D721Med (cell line): ENCODE data around the gene ALDH16A1.

Experiments
- DNase-seq: peaks from one replicate; pipeline ENCODE4 v3.0.0; 2011; ENCODE audit warnings: low spot score; ENCODE audit not compliant: insufficient read length
- FAIRE-seq: peaks from 2 replicates; lab custom pipeline; 2011; peaks lifted over from hg19 to GRCh38; lab: Jason Lieb, UNC
- TF ChIP-seq, protein P1 (sequence below): IDR thresholded peaks from 2 replicates; pipeline ENCODE4 v1.5.1; 2012; ENCODE audit warnings: mild to moderate bottlenecking, control low read depth; ENCODE audit not compliant: insufficient read depth; ENCODE audit errors: missing control alignments

The ALDH16A1 gene

GRCh38 chr19:49507803-49508494, 54.9 kb downstream of the ALDH16A1 start:
- DNase-seq (no peak), FAIRE-seq (no peak)
- TF ChIP-seq, protein P1, sequence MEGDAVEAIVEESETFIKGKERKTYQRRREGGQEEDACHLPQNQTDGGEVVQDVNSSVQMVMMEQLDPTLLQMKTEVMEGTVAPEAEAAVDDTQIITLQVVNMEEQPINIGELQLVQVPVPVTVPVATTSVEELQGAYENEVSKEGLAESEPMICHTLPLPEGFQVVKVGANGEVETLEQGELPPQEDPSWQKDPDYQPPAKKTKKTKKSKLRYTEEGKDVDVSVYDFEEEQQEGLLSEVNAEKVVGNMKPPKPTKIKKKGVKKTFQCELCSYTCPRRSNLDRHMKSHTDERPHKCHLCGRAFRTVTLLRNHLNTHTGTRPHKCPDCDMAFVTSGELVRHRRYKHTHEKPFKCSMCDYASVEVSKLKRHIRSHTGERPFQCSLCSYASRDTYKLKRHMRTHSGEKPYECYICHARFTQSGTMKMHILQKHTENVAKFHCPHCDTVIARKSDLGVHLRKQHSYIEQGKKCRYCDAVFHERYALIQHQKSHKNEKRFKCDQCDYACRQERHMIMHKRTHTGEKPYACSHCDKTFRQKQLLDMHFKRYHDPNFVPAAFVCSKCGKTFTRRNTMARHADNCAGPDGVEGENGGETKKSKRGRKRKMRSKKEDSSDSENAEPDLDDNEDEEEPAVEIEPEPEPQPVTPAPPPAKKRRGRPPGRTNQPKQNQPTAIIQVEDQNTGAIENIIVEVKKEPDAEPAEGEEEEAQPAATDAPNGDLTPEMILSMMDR, result no peak

GRCh38 chr19:49512970-49513745, 60.1 kb downstream of the ALDH16A1 start:
- DNase-seq (peak; percentile 68), FAIRE-seq (no peak)
- TF ChIP-seq, protein P1, result no peak

GRCh38 chr19:49513746-49514118, 60.7 kb downstream of the ALDH16A1 start:
- no peak for DNase-seq
- no peak for FAIRE-seq
- TF ChIP-seq, protein P1, result no peak

DNA sequence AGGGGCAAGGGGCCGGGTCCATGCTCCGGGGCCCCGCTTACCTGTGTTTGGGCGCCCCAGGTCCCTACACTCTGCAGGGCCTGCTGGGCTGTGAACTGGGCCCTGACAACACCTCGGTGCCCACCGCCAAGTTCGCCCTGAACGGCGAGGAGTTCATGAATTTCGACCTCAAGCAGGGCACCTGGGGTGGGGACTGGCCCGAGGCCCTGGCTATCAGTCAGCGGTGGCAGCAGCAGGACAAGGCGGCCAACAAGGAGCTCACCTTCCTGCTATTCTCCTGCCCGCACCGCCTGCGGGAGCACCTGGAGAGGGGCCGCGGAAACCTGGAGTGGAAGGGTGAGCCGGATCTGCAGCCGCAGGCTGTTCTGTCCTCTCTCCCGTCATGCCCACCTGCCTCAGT, 61.1 kb downstream of the ALDH16A1 start:
- FAIRE-seq (no peak), DNase-seq (no peak)
- TF ChIP-seq, protein P1, result no peak

GRCh38 chr19:49515767-49516166, 62.7 kb downstream of the ALDH16A1 start:
- no peak for FAIRE-seq
- TF ChIP-seq, protein P1, result no peak
- no peak for DNase-seq

DNA sequence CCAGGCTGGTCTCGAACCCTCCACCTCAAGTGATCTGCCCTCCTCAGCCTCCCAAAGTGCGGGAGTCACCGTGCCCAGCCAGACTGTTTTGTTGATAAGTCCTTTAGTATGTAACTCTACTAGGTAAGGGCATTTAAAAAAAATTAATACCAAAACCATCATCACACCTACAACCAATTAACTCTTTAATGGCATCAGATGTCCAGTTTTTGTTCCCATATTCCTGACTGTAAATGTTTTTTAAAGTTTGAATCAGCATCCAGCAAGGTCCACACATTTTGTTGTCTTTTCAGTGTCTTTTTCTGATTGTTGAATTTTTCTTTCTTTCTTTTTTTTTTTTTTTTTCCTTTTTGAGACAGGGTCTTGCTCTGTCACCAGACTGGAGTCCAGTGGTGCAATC, 65.0 kb downstream of the ALDH16A1 start:
- no peak for DNase-seq
- FAIRE-seq, result no peak
- TF ChIP-seq, protein P1, result no peak
